Bronchial epithelial cell (primary cell): ENCODE results near the gene ABCF1. TPM values are rescaled to one million over a fixed set of nuclear protein-coding genes. Genes with fewer than 3 reads are reported as not detected.
"Not testable (repeated sequence)": the region's sequence is repeated elsewhere in the genome, so short reads cannot be mapped to it uniquely, and the experiment has no call there.

Experiments
- DNase-seq: peaks from one replicate; pipeline ENCODE4 v3.0.0-alpha.2; 2010; ENCODE audit warnings: low read depth
- FAIRE-seq: peaks from 2 replicates; lab custom pipeline; 2011; peaks lifted over from hg19 to GRCh38; lab: Jason Lieb, UNC
- H3K27me3 ChIP-seq: 2 replicates; pipeline ENCODE4 v1.5.1; 2011; ENCODE audit warnings: low read length; ENCODE audit not compliant: control insufficient read depth, insufficient read depth
- H3K36me3 ChIP-seq: 2 replicates; pipeline ENCODE4 v1.5.1; 2011; ENCODE audit warnings: low read length; ENCODE audit not compliant: control insufficient read depth, insufficient read depth
- H3K4me3 ChIP-seq: 2 replicates; pipeline ENCODE4 v1.5.1; 2011; ENCODE audit warnings: mild to moderate bottlenecking, low read depth, low read length, control low read depth
- total RNA-seq: library from RNA; depleted of rRNA; stranded (reverse); fragments of >200 nt; gene quantifications from 2 replicates; pipeline ENCODE4 v1.2.1, GENCODE V29; 2014
- TF ChIP-seq, protein P1 (sequence below): IDR thresholded peaks from 2 replicates; pipeline ENCODE4 v1.5.1; 2011; ENCODE audit warnings: mild to moderate bottlenecking, moderate library complexity, low read length, control low read depth, inconsistent platforms; ENCODE audit not compliant: insufficient read depth, severe bottlenecking

The ABCF1 gene
- total RNA-seq = 31.9 and 35.1 TPM in 2 replicates

DNA sequence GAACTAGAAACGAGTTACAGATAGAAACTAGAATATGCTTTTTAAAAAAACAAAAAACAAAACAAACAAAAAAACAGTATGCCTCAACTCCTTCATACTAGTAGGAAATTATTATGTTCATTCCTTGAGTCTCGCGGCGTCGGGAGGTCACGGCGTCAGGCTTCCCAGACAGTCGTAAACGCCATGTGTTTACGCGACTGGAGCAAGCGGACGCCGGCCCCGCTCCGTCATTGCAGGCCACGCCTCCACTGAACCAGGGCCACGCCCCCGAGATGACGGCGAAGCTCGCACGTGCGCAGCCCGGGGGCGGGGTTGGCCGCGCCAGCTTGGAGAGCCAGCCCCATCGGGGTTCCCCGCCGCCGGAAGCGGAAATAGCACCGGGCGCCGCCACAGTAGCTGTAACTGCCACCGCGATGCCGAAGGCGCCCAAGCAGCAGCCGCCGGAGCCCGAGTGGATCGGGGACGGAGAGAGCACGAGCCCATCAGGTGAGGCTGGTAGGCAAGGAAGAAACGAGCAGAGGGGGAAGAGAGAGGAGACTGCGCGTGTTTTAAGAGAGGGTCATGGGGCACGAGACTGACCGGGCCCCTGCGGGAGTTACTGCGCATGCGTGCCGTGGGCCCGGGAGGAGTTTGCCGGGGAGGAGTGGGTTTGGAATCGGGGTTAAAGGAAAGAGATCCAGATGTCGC is at the start of gene ABCF1:
TSS of gene ABCF1 (plus strand) at position 368 of the 687 bp plus-strand sequence. CDS start at position 414, 46 bp downstream.
- Histone ChIP-seq H3K36me3 (no peaks in the 10 kb centered on the region), H3K27me3 (no peaks in the 10 kb centered on the region), H3K4me3 (peak within 1 kb of the TSS; percentile 90)
- FAIRE-seq = no peak
- TF ChIP-seq, protein P1, sequence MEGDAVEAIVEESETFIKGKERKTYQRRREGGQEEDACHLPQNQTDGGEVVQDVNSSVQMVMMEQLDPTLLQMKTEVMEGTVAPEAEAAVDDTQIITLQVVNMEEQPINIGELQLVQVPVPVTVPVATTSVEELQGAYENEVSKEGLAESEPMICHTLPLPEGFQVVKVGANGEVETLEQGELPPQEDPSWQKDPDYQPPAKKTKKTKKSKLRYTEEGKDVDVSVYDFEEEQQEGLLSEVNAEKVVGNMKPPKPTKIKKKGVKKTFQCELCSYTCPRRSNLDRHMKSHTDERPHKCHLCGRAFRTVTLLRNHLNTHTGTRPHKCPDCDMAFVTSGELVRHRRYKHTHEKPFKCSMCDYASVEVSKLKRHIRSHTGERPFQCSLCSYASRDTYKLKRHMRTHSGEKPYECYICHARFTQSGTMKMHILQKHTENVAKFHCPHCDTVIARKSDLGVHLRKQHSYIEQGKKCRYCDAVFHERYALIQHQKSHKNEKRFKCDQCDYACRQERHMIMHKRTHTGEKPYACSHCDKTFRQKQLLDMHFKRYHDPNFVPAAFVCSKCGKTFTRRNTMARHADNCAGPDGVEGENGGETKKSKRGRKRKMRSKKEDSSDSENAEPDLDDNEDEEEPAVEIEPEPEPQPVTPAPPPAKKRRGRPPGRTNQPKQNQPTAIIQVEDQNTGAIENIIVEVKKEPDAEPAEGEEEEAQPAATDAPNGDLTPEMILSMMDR = no peak
- peak; percentile 90 for DNase-seq

DNA sequence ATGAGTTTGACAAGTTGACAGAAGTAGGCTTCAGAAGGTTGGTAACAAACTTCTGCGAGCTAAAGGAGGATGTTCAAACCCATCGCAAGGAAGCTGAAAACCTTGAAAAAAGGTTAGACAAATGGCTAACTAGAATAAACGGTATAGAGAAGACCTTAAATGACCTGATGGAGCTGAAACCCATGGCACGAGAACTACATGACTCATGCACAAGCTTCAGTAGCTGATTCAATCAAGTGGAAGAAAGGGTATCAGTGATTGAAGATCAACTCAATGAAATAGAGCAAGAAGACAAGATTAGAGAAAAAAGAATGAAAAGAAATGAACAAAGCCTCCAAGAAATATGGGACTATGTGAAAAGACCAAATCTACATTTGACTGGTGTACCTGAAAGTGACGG is 49.3 kb upstream of the ABCF1 start:
- DNase-seq = peak; percentile 57
- FAIRE-seq, H3K27me3 ChIP-seq, H3K4me3 ChIP-seq, H3K36me3 ChIP-seq: not testable (repeated sequence)

DNA sequence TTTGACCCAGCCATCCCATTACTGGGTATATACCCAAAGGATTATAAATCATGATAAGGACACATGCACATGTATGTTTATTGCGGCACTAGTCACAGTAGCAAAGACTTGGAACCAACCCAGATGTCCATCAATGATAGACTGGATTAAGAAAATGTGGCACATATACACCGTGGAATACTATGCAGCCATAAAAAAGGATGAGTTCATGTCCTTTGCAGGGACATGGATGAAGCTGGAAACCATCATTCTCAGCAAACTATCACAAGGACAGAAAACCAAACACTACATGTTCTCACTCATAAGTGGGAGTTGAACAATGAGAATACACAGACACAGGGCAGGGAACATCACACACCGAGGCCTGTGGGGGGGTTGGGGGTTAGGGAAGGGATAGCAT is 44.8 kb upstream of the ABCF1 start:
- DNase-seq, FAIRE-seq, H3K4me3 ChIP-seq, H3K36me3 ChIP-seq, H3K27me3 ChIP-seq: not testable (repeated sequence)

DNA sequence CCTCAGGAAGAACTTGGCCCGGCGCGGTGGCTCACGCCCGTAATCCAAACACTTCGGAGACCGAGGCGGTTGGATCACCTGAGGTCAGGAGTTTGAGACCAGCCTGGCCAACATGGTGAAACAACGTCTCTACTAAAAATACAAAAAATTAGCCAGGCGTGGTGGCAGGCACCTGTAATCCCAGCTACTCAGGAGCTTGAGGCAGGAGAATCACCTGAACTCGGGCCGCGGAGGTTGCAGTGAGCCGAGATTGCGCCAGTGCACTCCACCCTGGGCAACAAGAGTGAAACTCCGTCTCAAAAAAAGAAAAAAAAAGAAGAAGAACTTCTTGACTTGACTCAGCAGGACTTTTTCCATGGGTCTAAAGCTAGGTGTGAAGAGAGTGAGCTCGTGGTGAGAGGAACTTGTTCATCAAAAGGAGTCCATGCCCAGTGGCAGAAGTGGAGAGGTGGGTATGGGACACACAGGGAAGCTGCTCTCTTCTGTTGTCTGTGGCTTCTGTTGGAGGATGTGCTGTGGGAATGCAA is 41.8 kb upstream of the ABCF1 start:
- not testable (repeated sequence) for FAIRE-seq, DNase-seq, H3K36me3 ChIP-seq, H3K4me3 ChIP-seq, H3K27me3 ChIP-seq

DNA sequence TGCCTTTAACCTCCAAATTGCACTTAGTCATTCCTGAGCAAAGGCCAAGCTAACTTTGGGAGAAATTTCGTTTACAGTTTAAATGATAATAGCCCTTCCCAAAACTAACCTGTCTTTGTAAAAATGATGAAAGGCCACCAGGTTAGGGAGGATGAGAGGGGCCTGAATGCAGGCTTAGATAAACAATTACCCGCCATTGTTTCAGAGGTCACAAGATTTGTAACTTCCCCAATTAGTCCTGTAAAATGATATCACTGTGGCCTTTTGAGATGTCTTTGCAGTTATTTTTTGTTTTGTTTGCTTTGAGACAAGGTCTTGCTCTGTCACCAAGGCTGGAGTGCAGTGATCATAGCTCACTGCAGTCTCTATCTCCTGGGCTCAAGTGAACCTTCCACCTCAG is 41.2 kb upstream of the ABCF1 start:
- TF ChIP-seq, protein P1 = no peak
- no peak overlapping the region for H3K4me3 ChIP-seq
- FAIRE-seq (no peak), DNase-seq (no peak)
- no peaks in the 10 kb centered on the region for H3K36me3 ChIP-seq
- H3K27me3 ChIP-seq = no peaks in the 10 kb centered on the region

DNA sequence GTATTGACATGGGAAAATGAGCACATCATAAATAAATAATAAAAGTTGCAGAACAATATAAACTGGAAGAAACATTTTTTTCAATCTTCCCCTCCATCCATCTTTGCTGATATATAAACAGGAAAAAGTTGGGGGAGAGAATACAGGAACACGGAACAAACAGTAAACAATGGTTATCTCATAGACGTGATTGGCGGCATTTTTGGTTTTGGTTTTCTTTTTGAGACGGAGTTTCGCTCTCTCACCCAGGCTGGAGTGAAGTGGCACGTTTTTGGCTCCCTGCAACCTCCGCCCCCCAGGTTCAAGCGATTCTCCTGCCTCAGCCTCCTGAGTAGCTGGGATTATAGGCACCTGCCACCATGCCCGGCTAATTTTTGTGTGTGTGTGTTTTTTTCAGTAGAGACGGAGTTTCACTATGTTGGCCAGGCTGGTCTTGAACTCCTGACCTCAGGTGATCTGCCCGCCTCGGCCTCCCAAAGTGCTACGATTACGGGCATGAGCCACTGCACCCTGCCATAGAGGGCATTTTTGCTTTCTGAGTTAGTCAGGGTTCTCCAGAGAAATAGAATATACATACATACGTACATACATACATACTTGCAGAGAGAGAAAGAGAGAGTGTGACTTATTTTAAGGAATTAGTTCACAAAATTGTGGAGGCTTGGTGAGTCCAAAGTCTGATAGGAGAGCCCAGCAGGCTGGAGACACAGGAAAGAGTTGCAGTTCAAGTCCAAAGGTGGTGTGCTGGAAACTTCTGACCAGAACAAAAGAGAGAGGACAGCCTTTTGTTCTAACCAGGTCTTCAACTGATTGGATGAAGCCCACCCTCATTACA is 37.6 kb upstream of the ABCF1 start:
- no peak overlapping the region for H3K4me3 ChIP-seq
- DNase-seq = no peak
- no peak for FAIRE-seq
- H3K27me3 ChIP-seq = no peaks in the 10 kb centered on the region
- TF ChIP-seq, protein P1 = no peak
- no peaks in the 10 kb centered on the region for H3K36me3 ChIP-seq

DNA sequence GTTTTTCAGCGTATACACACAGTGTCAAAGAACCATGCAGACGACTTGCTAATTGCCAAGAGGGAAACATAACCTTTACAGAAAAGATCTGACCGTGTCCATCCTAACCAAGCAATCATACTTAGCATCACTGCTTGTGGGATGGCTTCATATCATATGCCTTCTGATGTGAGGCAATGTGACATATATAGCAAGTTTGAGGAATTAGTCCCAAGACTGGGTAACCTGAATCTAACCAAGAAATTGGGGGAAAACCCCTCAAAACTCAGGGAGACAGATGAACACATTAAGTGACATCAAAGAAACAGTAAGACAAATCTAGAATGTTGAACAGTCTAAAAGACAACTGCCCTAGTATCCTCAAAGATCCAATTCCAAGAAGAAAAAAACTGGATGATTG is 33.3 kb upstream of the ABCF1 start:
- FAIRE-seq (no peak), DNase-seq (no peak)
- H3K36me3 ChIP-seq = no peaks in the 10 kb centered on the region
- no peaks in the 10 kb centered on the region for H3K27me3 ChIP-seq
- TF ChIP-seq, protein P1 = no peak
- H3K4me3 ChIP-seq = no peak overlapping the region
